PC-3 (cell line): Measurements from ENCODE around the gene CD22. TPM values are rescaled to one million over a fixed set of nuclear protein-coding genes. Genes with fewer than 3 reads are reported as not detected.

Experiments
- ATAC-seq: fragments of 200-7000 bp; cut with Tn5 transposase; 2 replicates; pipeline ENCODE4 v1.9.1; 2020; ENCODE audit warnings: mild to moderate bottlenecking, moderate library complexity
- BruUV-seq: library from RNA; stranded (reverse); fragments of 400-500 nt; replicated peaks from 2 replicates; lab custom pipeline; 2021; lab: Mats Ljungman, UMichigan
- CTCF ChIA-PET: fragments of 300-600 bp; sonication (Branson Sonifier 250); formaldehyde crosslinking; loops from one replicate; lab custom pipeline; 2022; ENCODE audit warnings: antibody characterized with exemption; lab: Charles Lee
- POLR2A ChIA-PET: fragments of 300-600 bp; sonication (Branson Sonifier 250); formaldehyde crosslinking; loops from one replicate; lab custom pipeline; 2022; ENCODE audit warnings: antibody characterized with exemption; ENCODE audit not compliant: unreplicated experiment; lab: Charles Lee
- DNase-seq: peaks from one replicate; pipeline ENCODE4 v3.0.0-alpha.2; 2015
- H2AFZ ChIP-seq: fragments of 300-600 bp; sonication (generic); 2 replicates; pipeline ENCODE4 v1.6.0; 2016; ENCODE audit warnings: antibody characterized with exemption, low read length
- H3F3A ChIP-seq: fragments of 300-600 bp; sonication (generic); one replicate; pipeline ENCODE4 v1.6.0; 2017; ENCODE audit warnings: antibody characterized with exemption, low read length, control low read depth, mild to moderate bottlenecking; ENCODE audit not compliant: unreplicated experiment
- H3K27ac ChIP-seq: fragments of 300-600 bp; sonication (generic); 2 replicates; pipeline ENCODE4 v1.5.1; 2016; ENCODE audit warnings: mild to moderate bottlenecking, low read length
- H3K27me3 ChIP-seq: fragments of 300-600 bp; sonication (generic); 2 replicates; pipeline ENCODE4 v1.6.1; 2016; ENCODE audit warnings: low read length, mixed read lengths
- H3K36me3 ChIP-seq: fragments of 300-600 bp; sonication (generic); 2 replicates; pipeline ENCODE4 v1.6.1; 2016; ENCODE audit warnings: low read depth, mixed run types, low read length, mixed read lengths
- H3K4me1 ChIP-seq: fragments of 300-600 bp; sonication (generic); 2 replicates; pipeline ENCODE4 v1.5.1; 2016; ENCODE audit warnings: low read length; ENCODE audit not compliant: insufficient read depth
- H3K4me2 ChIP-seq: fragments of 300-600 bp; sonication (generic); 2 replicates; pipeline ENCODE4 v1.6.0; 2016; ENCODE audit warnings: low read length
- H3K4me3 ChIP-seq: fragments of 300-600 bp; sonication (generic); 2 replicates; pipeline ENCODE4 v1.5.1; 2016; ENCODE audit warnings: mild to moderate bottlenecking, low read length, mixed read lengths
- H3K79me2 ChIP-seq: fragments of 300-600 bp; sonication (generic); 2 replicates; pipeline ENCODE4 v1.6.1; 2017; ENCODE audit warnings: low read length, mixed read lengths
- H3K9ac ChIP-seq: fragments of 300-600 bp; sonication (generic); 2 replicates; pipeline ENCODE4 v1.6.0; 2016; ENCODE audit warnings: mild to moderate bottlenecking, low read length
- H3K9me2 ChIP-seq: fragments of 300-600 bp; sonication (generic); replicated peaks from 2 replicates; pipeline ENCODE4 v1.6.1; 2016; ENCODE audit warnings: mixed run types, low read length, mixed read lengths
- H3K9me3 ChIP-seq: fragments of 300-600 bp; sonication (generic); 2 replicates; pipeline ENCODE4 v1.6.1; 2016; ENCODE audit warnings: low read length, mixed read lengths
- H4K20me1 ChIP-seq: fragments of 300-600 bp; sonication (generic); 2 replicates; pipeline ENCODE4 v1.6.1; 2016; ENCODE audit warnings: low read length, mixed read lengths
- CTCF ChIP-seq: fragments of 300-600 bp; sonication (generic); conservative IDR thresholded peaks from 2 replicates; pipeline ENCODE4 v1.5.1; 2017; ENCODE audit warnings: antibody characterized with exemption, low read depth, mild to moderate bottlenecking, low read length
- EZH2 ChIP-seq: fragments of 300-600 bp; sonication (generic); IDR thresholded peaks from one replicate; pipeline ENCODE4 v1.6.1; 2017; ENCODE audit warnings: antibody characterized with exemption, mild to moderate bottlenecking, low read length; ENCODE audit not compliant: unreplicated experiment
- EZH2phosphoT487 ChIP-seq: fragments of 300-600 bp; sonication (generic); IDR thresholded peaks from 2 replicates; pipeline ENCODE4 v1.6.1; 2018; ENCODE audit warnings: mild to moderate bottlenecking, antibody characterized with exemption, low read length, borderline replicate concordance
- intact Hi-C: fragments of 100-400 bp; cut with micrococcal nuclease; formaldehyde crosslinking; loops from 2 replicates; pipeline ENCODE4 v1.9.0; 2023
- total RNA-seq: library from RNA; depleted of rRNA; stranded (reverse); fragments of >200 nt; gene quantifications from 2 replicates; pipeline ENCODE4 v1.2.3, GENCODE V29; 2014

Gene CD22
- total RNA-seq, 1 experiment from 2014 or later = 0.07 TPM

GRCh38 chr19:35321291-35321690 is 7.7 kb upstream of the CD22 start:
- H3K9me3 ChIP-seq = no peaks in the 10 kb centered on the region
- peaks cover 13% of the 10 kb centered on the region for H3K4me1 ChIP-seq
- H3K9me2 ChIP-seq = no peaks in the 10 kb centered on the region
- ChIA-PET CTCF (no interaction called here), POLR2A (no interaction called here)
- H3K79me2 ChIP-seq = no peaks in the 10 kb centered on the region
- H3K36me3 ChIP-seq = no peaks in the 10 kb centered on the region
- no peak overlapping the region for H3K4me2 ChIP-seq
- H3K27ac ChIP-seq = no peak overlapping the region
- TF ChIP-seq EZH2 (no peak), CTCF (no peak), EZH2phosphoT487 (no peak)
- ATAC-seq (no peak), DNase-seq (no peak)
- H3K9ac ChIP-seq = no peak overlapping the region
- no peak overlapping the region for H3K4me3 ChIP-seq
- no TSS peak for BruUV-seq
- H3F3A ChIP-seq = no peaks in the 10 kb centered on the region
- intact Hi-C loops = no loop called here
- no peak overlapping the region for H2AFZ ChIP-seq
- H3K27me3 ChIP-seq = no peaks in the 10 kb centered on the region
- no peaks in the 10 kb centered on the region for H4K20me1 ChIP-seq

GRCh38 chr19:35322014-35322413 is 7.0 kb upstream of the CD22 start:
- peaks cover 13% of the 10 kb centered on the region for H3K4me1 ChIP-seq
- H4K20me1 ChIP-seq = no peaks in the 10 kb centered on the region
- no peaks in the 10 kb centered on the region for H3F3A ChIP-seq
- H3K27ac ChIP-seq = no peak overlapping the region
- CTCF ChIA-PET = no interaction called here
- TF ChIP-seq EZH2phosphoT487 (no peak), EZH2 (no peak), CTCF (no peak)
- H2AFZ ChIP-seq = no peak overlapping the region
- H3K9me2 ChIP-seq = no peaks in the 10 kb centered on the region
- intact Hi-C loops = no loop called here
- no peaks in the 10 kb centered on the region for H3K9me3 ChIP-seq
- no peak overlapping the region for H3K9ac ChIP-seq
- ATAC-seq (no peak), DNase-seq (no peak)
- BruUV-seq = no TSS peak
- no peak overlapping the region for H3K4me2 ChIP-seq
- no peaks in the 10 kb centered on the region for H3K79me2 ChIP-seq
- H3K27me3 ChIP-seq = no peaks in the 10 kb centered on the region
- no peaks in the 10 kb centered on the region for H3K36me3 ChIP-seq
- POLR2A ChIA-PET = no interaction called here
- H3K4me3 ChIP-seq = no peak overlapping the region

- POLR2A ChIA-PET = no interaction called here
Observed at GRCh38 chr19:35327642-35328041, 1.3 kb upstream of the CD22 start.

More at GRCh38 chr19:35327642-35328041, 1.3 kb upstream of the CD22 start:
- TF ChIP-seq EZH2phosphoT487 (no peak), CTCF (peak; percentile 36; the same call in 1 of the 2 replicates)
- no peak overlapping the region for H3K27ac ChIP-seq
- no peak for ATAC-seq
- H3K4me2 ChIP-seq = no peak overlapping the region
- H3K27me3 ChIP-seq = no peaks in the 10 kb centered on the region
- H3K79me2 ChIP-seq = no peaks in the 10 kb centered on the region
- no peaks in the 10 kb centered on the region for H3K9me3 ChIP-seq
- H3F3A ChIP-seq = no peaks in the 10 kb centered on the region
- intact Hi-C loops = no loop called here
- H3K4me1 ChIP-seq = no peaks in the 10 kb centered on the region
- no peak overlapping the region for H3K9ac ChIP-seq
- DNase-seq = peak; percentile 8
- BruUV-seq = no TSS peak
- no peaks in the 10 kb centered on the region for H3K9me2 ChIP-seq
- no peak overlapping the region for H2AFZ ChIP-seq
- H4K20me1 ChIP-seq = no peaks in the 10 kb centered on the region
- CTCF ChIA-PET = no interaction called here
- no peaks in the 10 kb centered on the region for H3K36me3 ChIP-seq
- H3K4me3 ChIP-seq = no peak overlapping the region
